GM21447 (cell line): ENCODE measurements around the gene RSPO3.
"Not testable (repeated sequence)": the region's sequence is repeated elsewhere in the genome, so short reads cannot be mapped to it uniquely, and the experiment has no call there.

Experiments used
- ATAC-seq: cut with Tn5 transposase; IDR thresholded peaks from one replicate; pipeline ENCODE4 v1.9.1; 2021; ENCODE audit not compliant: unreplicated experiment

RSPO3 gene

DNA sequence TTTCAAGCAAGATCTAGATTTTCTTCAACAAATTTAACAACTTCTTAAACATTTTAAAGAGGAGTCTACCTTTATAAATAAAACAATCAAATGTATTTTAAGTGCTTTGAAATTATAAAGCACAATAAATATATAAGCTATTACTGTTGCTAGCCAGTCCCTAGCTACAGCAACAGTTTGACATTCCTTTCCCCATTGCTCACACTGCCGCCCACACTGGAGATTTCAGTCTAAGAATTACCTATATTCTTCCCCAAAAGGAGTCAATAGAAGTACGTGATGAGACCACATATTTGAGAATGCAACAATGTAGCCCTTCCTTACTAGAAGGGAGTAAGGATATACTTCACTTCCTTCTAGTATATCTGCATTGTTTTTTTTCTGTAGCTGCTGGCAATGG lies 82.8 kb downstream of the RSPO3 start:
- no peak for ATAC-seq

DNA sequence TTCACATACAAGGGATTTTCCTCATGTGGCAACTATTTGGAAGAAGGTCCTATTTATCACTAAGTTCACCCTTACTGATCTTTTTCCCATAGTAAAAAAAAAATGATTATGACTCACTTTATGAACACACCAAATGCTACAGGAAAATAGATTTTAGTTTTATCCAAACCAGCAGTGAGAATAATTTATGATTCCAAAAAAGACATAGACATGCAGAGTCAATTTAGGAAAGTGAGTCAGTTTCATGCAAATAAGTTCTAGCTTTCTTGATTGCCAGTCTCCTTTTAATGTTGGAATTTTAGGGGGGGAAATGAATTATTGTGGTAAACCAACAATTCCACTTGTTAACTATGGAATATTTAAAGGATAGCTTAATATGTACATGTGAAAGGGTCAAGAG lies 84.2 kb downstream of the RSPO3 start:
- ATAC-seq: no peak

GRCh38 chr6:127204281-127204680 lies 85.8 kb downstream of the RSPO3 start:
- ATAC-seq: no peak

GRCh38 chr6:127205036-127205435 lies 86.6 kb downstream of the RSPO3 start:
- no peak for ATAC-seq

DNA sequence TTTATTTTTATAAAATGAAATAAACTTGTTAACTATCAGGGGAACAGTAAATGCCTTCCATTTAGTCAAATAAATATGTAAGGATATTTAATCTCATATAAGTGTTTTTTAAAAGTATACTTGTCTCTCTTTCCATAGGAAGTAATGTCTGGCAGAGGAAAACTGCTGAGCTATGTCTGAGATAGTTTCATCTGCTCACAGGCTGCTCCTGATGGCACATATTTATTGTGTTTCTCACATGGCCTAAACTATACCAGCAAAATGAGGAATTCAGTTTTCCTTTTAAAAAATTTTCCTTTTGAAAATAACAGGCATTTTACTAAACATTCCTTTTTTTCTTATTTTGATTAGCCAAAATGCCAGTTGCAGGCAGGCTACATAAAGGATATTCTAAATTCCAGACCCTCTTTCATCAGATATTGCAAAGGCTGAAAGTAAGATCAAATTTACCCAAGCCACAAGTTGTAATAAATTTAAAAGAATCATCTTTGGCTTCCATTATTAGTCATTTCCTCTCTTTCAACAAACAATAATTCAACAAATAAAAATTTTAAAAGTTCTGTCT lies 88.1 kb downstream of the RSPO3 start:
- ATAC-seq: no peak

DNA sequence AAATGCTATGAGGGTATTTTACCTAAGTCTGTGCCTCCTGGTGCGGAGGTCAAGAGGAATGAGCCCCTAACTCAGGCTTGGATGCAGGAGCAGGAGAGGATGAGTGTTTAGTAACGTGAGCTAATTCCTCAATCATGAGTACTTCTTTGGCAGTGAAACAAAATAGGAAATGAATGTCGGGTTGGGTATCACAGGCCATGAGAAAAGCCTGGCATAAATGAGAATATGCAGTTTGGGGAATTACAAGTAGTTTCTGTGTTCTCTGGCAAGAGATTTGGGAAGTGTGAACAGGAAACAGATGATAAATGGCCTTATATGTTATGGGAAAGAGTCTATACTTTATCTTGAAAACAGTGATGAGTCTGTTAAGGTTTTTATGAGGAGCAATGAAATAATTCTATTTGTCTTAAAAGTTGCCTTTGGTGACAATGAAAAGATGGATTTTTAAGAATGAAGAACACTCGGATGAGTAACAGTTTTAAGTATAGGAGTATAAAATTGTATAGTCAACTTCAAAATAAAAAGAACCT lies 89.2 kb downstream of the RSPO3 start:
- no peak for ATAC-seq

GRCh38 chr6:127210725-127211124 lies 92.3 kb downstream of the RSPO3 start:
- ATAC-seq: no peak

DNA sequence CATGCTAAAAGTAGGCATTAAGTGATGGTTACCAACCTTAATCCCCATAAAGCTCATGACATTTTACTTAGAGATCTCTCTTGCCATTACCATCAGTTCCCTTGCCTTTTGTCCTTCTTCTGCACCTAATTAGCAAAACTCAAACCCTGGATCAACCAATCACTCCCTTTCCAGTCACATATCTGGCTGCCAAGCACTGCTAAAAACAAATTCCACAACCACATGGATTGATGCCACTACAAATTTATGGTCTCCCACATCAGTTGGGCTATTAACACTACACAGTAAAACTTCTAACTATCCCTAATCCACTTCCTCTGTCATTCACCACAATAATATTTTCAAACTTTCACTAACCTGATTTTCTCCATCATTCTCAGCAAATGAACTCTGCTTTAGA lies 93.9 kb downstream of the RSPO3 start:
- no peak for ATAC-seq

GRCh38 chr6:127214032-127214431 lies 95.6 kb downstream of the RSPO3 start:
- not testable (repeated sequence) for ATAC-seq

DNA sequence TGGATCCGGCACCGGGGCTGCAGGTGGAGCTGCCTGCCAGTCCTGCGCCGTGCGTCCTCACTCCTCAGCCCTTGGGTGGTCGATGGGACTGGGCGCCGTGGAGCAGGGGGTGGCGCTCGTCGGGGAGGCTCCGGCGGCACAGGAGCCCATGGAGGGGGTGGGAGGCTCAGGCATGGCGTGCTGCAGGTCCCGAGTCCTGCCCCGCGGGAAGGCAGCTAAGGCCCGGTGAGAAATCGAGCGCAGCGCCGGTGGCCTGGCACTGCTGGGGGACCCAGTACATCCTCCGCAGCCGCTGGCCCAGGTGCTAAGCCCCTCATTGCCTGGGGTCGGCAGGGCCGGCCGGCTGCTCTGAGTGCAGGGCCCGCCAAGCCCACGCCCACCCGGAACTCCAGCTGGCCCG lies 96.1 kb downstream of the RSPO3 start:
- ATAC-seq: not testable (repeated sequence)

DNA sequence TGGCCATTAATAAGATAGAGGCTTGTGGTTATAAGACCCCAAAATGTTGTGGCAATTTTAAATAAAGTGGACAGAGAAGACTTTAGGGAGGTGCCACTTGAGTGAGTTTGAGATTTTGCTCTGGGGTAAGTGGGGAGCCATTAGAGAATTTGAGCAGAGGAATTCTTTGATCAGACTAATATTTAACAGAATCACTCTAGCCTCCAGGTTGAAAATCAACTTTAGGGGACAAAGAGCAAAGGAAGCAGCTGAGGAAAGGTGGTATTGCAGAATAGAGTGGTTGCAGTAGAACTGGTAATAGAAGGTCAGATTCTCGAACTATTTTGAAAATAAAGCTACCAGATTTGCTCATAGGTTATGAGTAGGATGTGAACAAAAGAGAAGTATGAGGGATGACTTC lies 97.5 kb downstream of the RSPO3 start:
- no peak for ATAC-seq

GRCh38 chr6:127216810-127217789 lies 98.6 kb downstream of the RSPO3 start:
- ATAC-seq: no peak

- ATAC-seq: no peak
Observed at GRCh38 chr6:127219869-127220268, 101.4 kb downstream of the RSPO3 start.

GRCh38 chr6:127221201-127221600 lies 102.7 kb downstream of the RSPO3 start:
- no peak for ATAC-seq

- no peak for ATAC-seq
Observed at GRCh38 chr6:127222418-127222817, 103.9 kb downstream of the RSPO3 start.

- no peak for ATAC-seq
Observed at GRCh38 chr6:127225497-127225896, 107.0 kb downstream of the RSPO3 start.

GRCh38 chr6:127233819-127234218 lies 115.3 kb downstream of the RSPO3 start:
- ATAC-seq: not testable (repeated sequence)

DNA sequence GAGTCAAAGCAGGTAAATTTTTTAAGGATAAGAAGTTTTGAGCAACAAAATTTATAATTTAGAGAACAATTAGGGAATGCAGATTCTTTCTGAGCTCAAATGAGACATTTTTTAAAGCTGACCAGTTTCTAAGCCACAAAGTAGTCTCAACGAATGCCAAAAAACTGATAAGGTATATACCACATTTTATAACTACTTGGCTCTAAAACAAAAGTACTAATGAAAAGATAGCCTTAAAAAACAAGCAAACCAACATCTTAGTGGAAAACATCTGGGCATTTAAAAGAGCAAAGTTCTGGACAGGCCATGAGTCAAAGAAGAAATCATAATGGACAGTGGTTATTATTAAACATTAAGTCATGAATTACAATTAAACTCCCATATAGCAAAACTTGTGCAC lies 125.0 kb downstream of the RSPO3 start:
- no peak for ATAC-seq
